ENCODE data around the gene CCDC68. TPM values are rescaled to one million over a fixed set of nuclear protein-coding genes. Genes with fewer than 3 reads are reported as not detected.

CCDC68 gene
- total and polyA plus RNA-seq, 12 donors: 2.0 to 19.3 (median 4.9) TPM

- Histone ChIP-seq H3K36me3 (replicated peaks in 1 of 2) (no peaks in the 10 kb centered on the region), H3K9me3 (replicated peaks in 1 of 3) (no peaks in the 10 kb centered on the region), H3K4me1 (replicated peaks in 1 of 2) (no peaks in the 10 kb centered on the region), H3K27me3 (no peaks in the 10 kb centered on the region), H3K4me3 (no peak overlapping the region), H3K27ac (no peak overlapping the region)
- WGBS, 4 donors: 39 to 50% (median 46%) methylated on average over 6 of the region's 6 CpGs
- no peak for TF ChIP-seq POLR2A (IDR thresholded peaks at IDR 0.05)
- TF ChIP-seq, protein P1, sequence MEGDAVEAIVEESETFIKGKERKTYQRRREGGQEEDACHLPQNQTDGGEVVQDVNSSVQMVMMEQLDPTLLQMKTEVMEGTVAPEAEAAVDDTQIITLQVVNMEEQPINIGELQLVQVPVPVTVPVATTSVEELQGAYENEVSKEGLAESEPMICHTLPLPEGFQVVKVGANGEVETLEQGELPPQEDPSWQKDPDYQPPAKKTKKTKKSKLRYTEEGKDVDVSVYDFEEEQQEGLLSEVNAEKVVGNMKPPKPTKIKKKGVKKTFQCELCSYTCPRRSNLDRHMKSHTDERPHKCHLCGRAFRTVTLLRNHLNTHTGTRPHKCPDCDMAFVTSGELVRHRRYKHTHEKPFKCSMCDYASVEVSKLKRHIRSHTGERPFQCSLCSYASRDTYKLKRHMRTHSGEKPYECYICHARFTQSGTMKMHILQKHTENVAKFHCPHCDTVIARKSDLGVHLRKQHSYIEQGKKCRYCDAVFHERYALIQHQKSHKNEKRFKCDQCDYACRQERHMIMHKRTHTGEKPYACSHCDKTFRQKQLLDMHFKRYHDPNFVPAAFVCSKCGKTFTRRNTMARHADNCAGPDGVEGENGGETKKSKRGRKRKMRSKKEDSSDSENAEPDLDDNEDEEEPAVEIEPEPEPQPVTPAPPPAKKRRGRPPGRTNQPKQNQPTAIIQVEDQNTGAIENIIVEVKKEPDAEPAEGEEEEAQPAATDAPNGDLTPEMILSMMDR (IDR thresholded peaks at IDR 0.05): no peak
- no peak for DNase-seq
- intact Hi-C loops (cut with DNase I): no loop called here
Measured at GRCh38 chr18:54852780-54853675, 106.2 kb downstream of the CCDC68 start.

Other genes starting within 250 kb of the CCDC68 start
- 1 to 10 TPM in 3 of 9 donors, under 1 TPM in 3, not detected in 3; 0.04 to 3.9 (median 2.0) TPM for gene RAB27B, start 131.0 kb downstream of the CCDC68 start, total RNA-seq
- 1 to 10 TPM in 2 of 3 donors, under 1 TPM in 1; 0.37 to 3.2 (median 1.1) TPM for gene RAB27B, start 131.0 kb downstream of the CCDC68 start, polyA plus RNA-seq